ENCODE data around the gene AFG3L2. TPM values are rescaled to one million over a fixed set of nuclear protein-coding genes. Genes with fewer than 3 reads are reported as not detected.

Gene AFG3L2
- total and polyA plus RNA-seq, 10 of the 15 experiments (the other 5 are each of a cell fraction or from before 2014, with no cell fraction given), result 21.0 to 72.7 (median 57.7) TPM

- TF ChIP-seq, protein P1, sequence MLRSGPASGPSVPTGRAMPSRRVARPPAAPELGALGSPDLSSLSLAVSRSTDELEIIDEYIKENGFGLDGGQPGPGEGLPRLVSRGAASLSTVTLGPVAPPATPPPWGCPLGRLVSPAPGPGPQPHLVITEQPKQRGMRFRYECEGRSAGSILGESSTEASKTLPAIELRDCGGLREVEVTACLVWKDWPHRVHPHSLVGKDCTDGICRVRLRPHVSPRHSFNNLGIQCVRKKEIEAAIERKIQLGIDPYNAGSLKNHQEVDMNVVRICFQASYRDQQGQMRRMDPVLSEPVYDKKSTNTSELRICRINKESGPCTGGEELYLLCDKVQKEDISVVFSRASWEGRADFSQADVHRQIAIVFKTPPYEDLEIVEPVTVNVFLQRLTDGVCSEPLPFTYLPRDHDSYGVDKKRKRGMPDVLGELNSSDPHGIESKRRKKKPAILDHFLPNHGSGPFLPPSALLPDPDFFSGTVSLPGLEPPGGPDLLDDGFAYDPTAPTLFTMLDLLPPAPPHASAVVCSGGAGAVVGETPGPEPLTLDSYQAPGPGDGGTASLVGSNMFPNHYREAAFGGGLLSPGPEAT (IDR thresholded peaks at IDR 0.05; ENCODE audit: low read depth), result no peak
- TF ChIP-seq DPF2 (IDR thresholded peaks at IDR 0.05), result no peak
- no peak for TF ChIP-seq SUPT20H (IDR thresholded peaks at IDR 0.05; ENCODE audit: borderline replicate concordance, control insufficient read depth, low read depth, low read length)
- TF ChIP-seq, protein P2, sequence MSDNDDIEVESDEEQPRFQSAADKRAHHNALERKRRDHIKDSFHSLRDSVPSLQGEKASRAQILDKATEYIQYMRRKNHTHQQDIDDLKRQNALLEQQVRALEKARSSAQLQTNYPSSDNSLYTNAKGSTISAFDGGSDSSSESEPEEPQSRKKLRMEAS (IDR thresholded peaks at IDR 0.05; ENCODE audit: low read depth, low read length), result no peak
- TF ChIP-seq TBL1XR1 (IDR thresholded peaks at IDR 0.05; ENCODE audit: low read depth, low read length), result no peak
- no peak for TF ChIP-seq ZNF622 (IDR thresholded peaks at IDR 0.05)
- no peak for TF ChIP-seq RFX5 (IDR thresholded peaks at IDR 0.05; ENCODE audit: low read depth, low read length)
- TF ChIP-seq CHD1 (IDR thresholded peaks at IDR 0.05; ENCODE audit: low read depth, low read length), result no peak
- TF ChIP-seq STAT3 (IDR thresholded peaks at IDR 0.05; ENCODE audit: low read depth, low read length), result no peak
- TF ChIP-seq ZBTB33 (IDR thresholded peaks at IDR 0.05), result no peak
- TF ChIP-seq EZH2 (IDR thresholded peaks at IDR 0.05; ENCODE audit: borderline replicate concordance, control insufficient read depth, low read depth, low read length), result no peak
- no peak for TF ChIP-seq NKRF (conservative IDR thresholded peaks at IDR 0.05)
- no peak for TF ChIP-seq PBX3 (IDR thresholded peaks at IDR 0.05; ENCODE audit: insufficient replicate concordance, low read depth, low read length)
Measured at GRCh38 chr18:12329125-12329698, 47.8 kb downstream of the AFG3L2 start (continued).

Data from GM12878 (cell line).